Skin of body (tissue), 2 donors: ENCODE results near the gene EBF3. TPM values are rescaled to one million over a fixed set of nuclear protein-coding genes. Genes with fewer than 3 reads are reported as not detected.

Experiments
- DNase-seq: peaks from one replicate; lab custom pipeline; 2025; lab: John Stamatoyannopoulos, UW
- total RNA-seq: library from RNA; depleted of rRNA; stranded (reverse); fragments of >200 nt; gene quantifications from one replicate; pipeline ENCODE4 v1.2.3, GENCODE V29; 2014

The EBF3 gene
- total RNA-seq, 1 donor from 2014 or later, result 19.5 TPM

GRCh38 chr10:129875993-129876726 lies 87.9 kb downstream of the EBF3 start:
- no peak for DNase-seq

- no peak for DNase-seq
Observed at GRCh38 chr10:129873351-129873750, 90.7 kb downstream of the EBF3 start.

GRCh38 chr10:129871966-129872365 lies 92.1 kb downstream of the EBF3 start:
- DNase-seq, result no peak

DNA sequence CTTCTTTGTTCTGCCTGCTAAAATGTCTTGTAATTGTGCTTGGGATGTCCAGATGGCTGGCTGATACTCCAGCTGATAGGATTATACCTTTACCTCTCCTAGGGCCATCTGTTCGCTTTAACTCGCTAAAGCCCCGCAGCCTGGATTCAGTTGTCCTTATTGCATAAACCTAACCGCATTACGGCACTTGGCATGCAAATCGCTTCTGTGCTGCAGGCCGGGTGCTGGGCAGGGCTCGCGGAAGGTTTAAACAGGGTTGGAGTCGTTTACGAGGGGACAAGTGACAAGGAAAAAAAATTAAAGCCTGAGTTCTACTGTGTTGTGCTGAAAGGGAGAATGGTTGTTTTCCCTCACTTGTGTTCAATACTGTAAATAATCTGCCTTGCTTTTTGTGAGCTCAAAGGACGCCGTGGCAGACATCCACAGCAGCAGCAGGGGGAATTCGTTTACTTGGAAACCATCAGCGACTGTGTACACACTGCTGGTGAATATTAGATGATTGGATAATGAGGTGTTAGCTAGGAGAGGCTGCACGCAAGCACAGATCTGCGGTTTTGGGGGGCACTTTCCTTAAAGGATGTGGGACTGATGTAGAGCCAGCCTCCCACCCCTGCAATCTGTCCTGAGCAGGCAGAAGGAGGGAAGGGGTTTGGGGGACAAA lies 93.0 kb downstream of the EBF3 start:
- DNase-seq, result peak; percentile 25

DNA sequence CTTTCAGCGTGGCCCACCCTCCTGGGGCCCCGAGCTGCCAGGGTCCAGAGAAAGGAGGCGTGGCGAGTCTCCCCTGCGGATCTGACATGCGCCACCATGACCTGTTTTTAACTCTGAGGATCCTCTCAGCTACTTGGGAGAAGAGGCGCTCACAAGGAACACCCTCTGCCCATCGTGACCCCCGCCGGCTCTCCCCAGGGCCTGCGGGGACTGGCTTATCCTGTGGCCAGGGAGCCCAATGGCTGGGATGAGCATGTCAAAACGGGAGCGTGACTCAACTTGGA lies 93.7 kb downstream of the EBF3 start:
- no peak for DNase-seq

- no peak for DNase-seq
Observed at GRCh38 chr10:129869596-129870473, 94.2 kb downstream of the EBF3 start.

- no peak for DNase-seq
Observed at GRCh38 chr10:129868449-129869035, 95.5 kb downstream of the EBF3 start.

GRCh38 chr10:129867631-129868179 lies 96.4 kb downstream of the EBF3 start:
- DNase-seq, result no peak

GRCh38 chr10:129866894-129867293 lies 97.2 kb downstream of the EBF3 start:
- no peak for DNase-seq

DNA sequence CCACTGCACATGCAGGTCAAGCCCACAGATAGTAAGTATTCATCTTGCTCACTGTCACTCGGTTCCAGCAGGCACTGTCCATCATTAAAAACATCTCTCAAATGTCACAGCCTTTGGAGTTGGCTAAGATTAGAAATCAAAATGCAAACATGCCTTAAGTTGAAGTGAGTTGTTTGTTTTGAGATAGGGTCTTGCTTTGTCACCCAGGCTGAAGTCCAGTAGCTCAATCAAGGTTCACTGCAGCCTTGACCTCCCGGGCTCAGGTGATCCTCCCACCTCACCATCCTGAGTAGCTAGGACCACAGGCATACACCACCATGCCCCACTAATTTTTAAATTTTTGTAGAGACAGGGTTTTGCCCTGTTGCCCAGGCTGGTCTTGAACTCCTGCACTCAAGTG lies 98.1 kb downstream of the EBF3 start:
- DNase-seq, result no peak

- DNase-seq, result no peak
Observed at GRCh38 chr10:129865413-129865812, 98.7 kb downstream of the EBF3 start.

DNA sequence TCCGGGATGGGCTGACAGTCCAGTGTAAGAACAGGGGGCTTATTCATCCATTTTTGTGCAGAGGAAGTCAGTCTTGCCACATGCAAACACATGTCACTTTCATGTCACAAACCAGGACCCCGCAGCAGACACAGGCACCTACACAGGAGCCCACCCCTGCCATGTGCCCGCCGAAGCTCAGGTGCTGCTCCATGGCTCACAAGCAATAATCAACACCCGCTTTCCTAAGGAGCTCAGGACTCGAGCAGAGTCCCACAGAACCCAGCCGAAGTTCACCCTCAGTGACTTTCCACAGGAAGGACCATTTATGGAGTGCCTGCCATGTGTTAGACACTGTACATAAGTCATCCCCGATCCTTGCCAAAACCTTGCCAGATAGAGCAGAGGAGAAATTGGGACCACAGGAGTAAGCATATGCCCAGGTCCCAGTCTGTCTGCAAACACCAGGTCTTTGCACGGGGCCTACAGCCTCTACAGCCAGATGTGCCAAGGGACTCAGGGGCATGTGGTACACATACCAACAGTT lies 99.4 kb downstream of the EBF3 start:
- no peak for DNase-seq

GRCh38 chr10:129864082-129864481 lies 100.0 kb downstream of the EBF3 start:
- DNase-seq, result no peak

GRCh38 chr10:129863201-129863663 lies 100.8 kb downstream of the EBF3 start:
- no peak for DNase-seq

- no peak for DNase-seq
Observed at GRCh38 chr10:129861776-129862531, 102.1 kb downstream of the EBF3 start.

- no peak for DNase-seq
Observed at GRCh38 chr10:129860396-129860795, 103.7 kb downstream of the EBF3 start.

DNA sequence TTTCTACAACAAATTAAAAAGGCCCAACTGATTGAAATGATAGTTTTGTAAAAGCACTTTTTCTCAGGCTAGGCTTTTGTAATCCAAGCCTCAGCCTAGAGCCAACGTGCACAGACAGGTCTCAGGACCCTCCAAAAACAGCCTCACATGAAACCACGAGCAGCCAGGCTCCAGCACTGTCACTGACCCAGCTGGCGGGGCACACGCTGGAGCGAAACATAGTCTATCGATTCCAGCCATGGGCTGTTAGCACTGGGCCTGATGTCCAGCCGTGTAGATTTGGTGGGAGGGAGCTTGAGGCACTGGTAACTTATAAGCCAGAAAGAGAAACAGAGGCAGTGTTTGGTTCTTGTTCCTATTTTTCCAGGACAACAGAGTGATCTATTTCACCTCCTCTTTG lies 104.5 kb downstream of the EBF3 start:
- DNase-seq, result no peak

DNA sequence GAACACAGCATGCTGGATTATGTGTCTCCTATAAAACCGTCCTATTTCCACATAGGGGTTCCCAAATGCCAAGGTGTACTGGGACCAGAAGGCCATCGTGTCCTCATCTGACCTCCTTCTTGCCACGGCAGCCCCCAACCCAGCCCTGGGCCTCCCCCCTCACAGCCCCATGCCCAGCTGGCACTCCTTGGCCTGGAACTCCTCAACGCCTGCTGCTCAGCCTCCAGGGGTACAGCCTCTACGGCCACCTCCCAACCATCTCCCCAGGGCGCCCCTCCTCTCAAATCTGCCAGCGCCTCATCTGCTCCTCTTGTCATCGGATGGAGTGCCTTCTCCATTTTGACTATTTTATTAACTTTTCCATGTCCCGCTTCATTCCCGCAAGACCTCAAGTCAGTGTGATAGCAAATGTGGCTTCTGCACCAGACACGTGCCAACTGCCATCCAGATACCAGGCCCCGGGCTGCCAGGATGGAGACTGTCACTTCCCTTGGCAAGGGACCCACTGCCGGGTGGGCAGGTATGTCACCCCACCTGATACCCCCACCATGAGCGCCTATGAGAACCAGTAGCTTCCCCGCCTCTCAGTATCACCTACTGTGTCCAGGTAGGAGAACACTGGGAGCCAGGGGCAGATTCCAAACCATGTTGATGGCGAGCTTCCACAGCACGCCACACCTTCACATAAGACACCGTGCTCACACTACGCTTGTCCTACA lies 106.7 kb downstream of the EBF3 start:
- DNase-seq, result no peak

GRCh38 chr10:129855836-129856563 lies 108.1 kb downstream of the EBF3 start:
- no peak for DNase-seq
